ENCODE results near the gene EXOSC9. TPM values are rescaled to one million over a fixed set of nuclear protein-coding genes. Genes with fewer than 3 reads are reported as not detected.
A peak's percentile ranks its signal among the peaks of the same experiment; 100 is the strongest.

Gene EXOSC9
- total RNA-seq, 1 donor from 2014 or later: 10.4 TPM

DNA sequence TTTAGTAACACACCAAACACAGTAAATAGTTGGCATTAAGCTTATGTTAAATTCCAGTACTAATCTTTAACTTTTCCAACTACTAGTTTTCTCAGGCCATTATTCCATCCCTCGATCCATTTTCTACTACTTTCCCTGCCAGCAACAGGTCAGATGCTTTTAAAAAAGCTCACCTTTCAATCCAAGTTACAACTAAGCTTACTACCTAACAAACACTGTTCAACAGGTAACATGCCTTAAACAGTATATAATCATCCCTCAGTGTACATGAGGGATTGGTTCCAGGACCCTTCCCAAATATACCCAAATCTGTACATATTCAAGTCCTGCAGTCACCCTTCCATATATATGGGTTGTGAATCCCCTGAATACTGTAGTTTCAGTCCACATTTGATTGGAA is 17.1 kb downstream of the EXOSC9 start:
- no peak overlapping the region for H3K4me3 ChIP-seq

DNA sequence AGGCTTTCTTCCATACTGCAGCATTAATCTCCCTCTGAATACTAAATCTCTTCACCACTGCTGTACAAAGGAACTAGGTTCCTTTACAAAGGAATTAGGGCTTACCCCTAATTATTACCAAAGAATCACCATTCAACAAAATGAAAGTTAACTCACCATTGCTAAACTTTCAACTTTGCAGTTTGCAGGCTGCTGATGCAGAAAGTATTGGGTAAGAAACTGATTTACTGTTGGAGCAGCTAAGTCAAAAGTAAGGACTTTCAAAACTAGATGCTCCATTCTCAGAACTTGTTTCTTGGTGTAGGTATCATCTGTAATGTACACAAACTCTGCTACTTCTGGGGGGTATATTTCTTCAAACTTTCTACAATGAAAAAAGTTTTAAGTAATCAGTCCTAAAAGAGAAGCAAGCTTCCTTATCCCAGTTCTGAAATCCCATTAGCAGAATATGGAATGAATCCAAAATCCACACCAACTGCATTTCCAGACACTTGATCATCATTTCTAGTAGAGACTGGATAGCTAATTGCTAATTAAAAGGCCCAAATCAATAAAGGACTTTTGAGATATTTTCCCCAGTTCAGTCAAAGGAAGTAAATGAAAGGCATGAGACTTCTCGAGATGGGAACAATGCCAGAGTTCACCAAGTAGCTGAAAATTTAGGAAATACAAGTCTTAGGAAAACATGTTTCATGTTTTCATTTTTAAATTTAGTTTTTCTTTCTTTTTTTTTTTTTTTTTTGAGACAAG is 18.3 kb downstream of the EXOSC9 start:
- Histone ChIP-seq H3K36me3 (peaks cover 40% of the 10 kb centered on the region), H3K4me1 (peaks cover 10% of the 10 kb centered on the region), H3K27ac (replicated peaks) (no peak overlapping the region), H3K4me3 (no peak overlapping the region), H3K9me3 (replicated peaks) (no peaks in the 10 kb centered on the region), H3K27me3 (ENCODE audit: low read depth) (no peaks in the 10 kb centered on the region)
- no peak for DNase-seq
- intact Hi-C loops (cut with micrococcal nuclease): no loop called here
- TF ChIP-seq, protein P1, sequence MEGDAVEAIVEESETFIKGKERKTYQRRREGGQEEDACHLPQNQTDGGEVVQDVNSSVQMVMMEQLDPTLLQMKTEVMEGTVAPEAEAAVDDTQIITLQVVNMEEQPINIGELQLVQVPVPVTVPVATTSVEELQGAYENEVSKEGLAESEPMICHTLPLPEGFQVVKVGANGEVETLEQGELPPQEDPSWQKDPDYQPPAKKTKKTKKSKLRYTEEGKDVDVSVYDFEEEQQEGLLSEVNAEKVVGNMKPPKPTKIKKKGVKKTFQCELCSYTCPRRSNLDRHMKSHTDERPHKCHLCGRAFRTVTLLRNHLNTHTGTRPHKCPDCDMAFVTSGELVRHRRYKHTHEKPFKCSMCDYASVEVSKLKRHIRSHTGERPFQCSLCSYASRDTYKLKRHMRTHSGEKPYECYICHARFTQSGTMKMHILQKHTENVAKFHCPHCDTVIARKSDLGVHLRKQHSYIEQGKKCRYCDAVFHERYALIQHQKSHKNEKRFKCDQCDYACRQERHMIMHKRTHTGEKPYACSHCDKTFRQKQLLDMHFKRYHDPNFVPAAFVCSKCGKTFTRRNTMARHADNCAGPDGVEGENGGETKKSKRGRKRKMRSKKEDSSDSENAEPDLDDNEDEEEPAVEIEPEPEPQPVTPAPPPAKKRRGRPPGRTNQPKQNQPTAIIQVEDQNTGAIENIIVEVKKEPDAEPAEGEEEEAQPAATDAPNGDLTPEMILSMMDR (IDR thresholded peaks at IDR 0.05; ENCODE audit: borderline replicate concordance): no peak

More for the DNA sequence above, 17.1 kb downstream of the EXOSC9 start:
- Histone ChIP-seq H3K27ac (replicated peaks) (no peak overlapping the region), H3K36me3 (peaks cover 52% of the 10 kb centered on the region), H3K27me3 (ENCODE audit: low read depth) (no peaks in the 10 kb centered on the region), H3K9me3 (replicated peaks) (no peaks in the 10 kb centered on the region), H3K4me1 (peaks cover 5% of the 10 kb centered on the region)
- TF ChIP-seq, protein P1 (IDR thresholded peaks at IDR 0.05; ENCODE audit: borderline replicate concordance): no peak
- intact Hi-C loops (cut with micrococcal nuclease): no loop called here
- DNase-seq: no peak

DNA sequence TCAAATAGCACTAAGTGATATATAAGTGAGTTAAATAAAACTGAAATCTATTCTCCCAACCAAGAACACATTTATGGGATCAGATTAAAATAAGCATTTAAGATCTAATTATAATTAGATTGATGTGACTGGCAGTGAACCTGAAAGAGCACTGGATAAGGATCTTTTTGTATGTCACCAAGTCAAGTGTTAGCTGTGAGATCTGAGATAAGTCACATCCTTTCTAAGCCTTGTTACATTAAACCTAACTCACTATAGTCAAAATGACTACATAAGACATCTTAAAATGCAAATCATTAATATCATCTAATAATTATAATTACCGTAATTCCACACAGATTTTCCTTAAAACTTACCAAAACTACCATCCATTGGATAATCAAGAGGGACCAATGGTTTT is 20.9 kb downstream of the EXOSC9 start:
- TF ChIP-seq, protein P1 (IDR thresholded peaks at IDR 0.05; ENCODE audit: borderline replicate concordance): no peak
- H3K4me3 ChIP-seq: no peak overlapping the region

DNA sequence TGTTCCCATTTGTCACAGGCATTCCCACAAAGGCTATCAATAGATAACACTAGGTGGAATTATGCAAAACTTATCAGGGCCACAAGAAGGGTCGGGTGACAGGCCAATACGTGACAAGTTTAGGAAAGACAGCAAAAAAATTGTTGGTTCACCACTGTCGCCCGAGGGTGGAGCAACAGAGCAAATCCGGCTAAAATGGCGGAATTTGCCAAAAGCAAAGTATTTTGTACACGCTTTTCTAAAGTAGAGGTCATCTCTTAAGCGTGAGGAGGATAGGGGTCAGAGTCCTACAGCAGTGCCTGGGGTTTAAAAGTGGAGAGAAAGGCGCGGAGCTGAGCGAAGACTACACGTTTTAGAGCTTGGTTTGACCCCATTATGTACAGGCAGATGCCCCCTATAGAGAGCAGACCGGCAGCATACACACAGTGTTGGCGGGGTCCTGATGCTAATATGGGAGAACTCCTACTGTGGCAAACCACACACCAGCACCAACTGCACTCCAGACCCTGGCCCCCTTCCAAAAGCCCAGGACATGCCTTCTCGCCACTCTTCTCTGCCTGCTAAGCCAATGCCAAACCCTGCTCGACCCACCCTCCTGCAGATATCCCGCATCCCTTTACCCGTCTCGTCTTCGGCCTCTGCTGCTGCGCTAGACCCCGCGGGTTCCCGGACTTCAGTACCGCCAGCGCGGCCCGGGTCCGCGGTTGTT is 21.8 kb downstream of the EXOSC9 start:
- Histone ChIP-seq H3K9me3 (replicated peaks) (no peaks in the 10 kb centered on the region), H3K27me3 (ENCODE audit: low read depth) (no peaks in the 10 kb centered on the region), H3K27ac (replicated peaks) (no peak overlapping the region), H3K36me3 (peaks cover 6% of the 10 kb centered on the region), H3K4me1 (peaks cover 13% of the 10 kb centered on the region), H3K4me3 (peak overlapping the region; percentile 75)
- TF ChIP-seq, protein P1 (IDR thresholded peaks at IDR 0.05; ENCODE audit: borderline replicate concordance): no peak
- intact Hi-C loops (cut with micrococcal nuclease): no loop called here
- DNase-seq: no peak

More for the DNA sequence above, 20.9 kb downstream of the EXOSC9 start:
- no peaks in the 10 kb centered on the region for H3K27me3 ChIP-seq (ENCODE audit: low read depth)
- H3K9me3 ChIP-seq (replicated peaks): no peaks in the 10 kb centered on the region
- intact Hi-C loops (cut with micrococcal nuclease): no loop called here
- H3K4me1 ChIP-seq: peaks cover 13% of the 10 kb centered on the region
- H3K27ac ChIP-seq (replicated peaks): no peak overlapping the region
- DNase-seq: no peak
- peaks cover 13% of the 10 kb centered on the region for H3K36me3 ChIP-seq

DNA sequence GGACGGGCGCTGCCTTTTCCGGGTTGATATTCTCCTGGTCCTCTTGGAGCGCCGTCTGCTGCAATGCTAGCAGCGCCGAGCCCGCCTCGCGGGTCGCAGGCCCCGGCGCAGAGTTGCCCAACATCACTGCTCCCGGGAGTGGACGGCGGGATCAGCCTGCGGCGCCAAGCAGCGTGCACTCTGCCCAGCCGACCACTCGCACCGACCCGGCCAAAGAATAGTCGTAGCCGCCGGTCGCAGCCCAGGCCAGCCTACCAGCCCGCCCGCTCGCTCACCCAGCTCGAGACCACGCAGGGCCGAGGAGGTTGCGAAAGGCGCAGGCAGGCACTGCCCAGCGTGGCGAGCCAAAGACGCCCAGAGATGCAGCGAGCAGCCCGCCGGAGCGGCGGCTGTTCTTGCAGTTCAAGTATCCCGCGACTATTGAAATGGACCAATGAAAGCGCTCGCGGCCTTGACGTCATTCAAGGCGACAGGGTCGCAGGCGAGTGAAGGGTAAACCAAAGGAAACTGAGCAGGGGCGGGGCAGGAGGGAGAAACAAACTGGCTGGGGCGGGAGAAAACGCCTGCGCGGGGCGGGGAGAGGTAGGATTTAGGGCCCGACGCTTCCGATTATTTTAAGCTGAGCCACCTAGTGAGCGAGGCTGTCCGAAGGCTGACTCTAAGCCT is 22.5 kb downstream of the EXOSC9 start, which contains the start of gene CCNA2:
CCNA2 (minus strand) TSS at position 379 of the 666 bp plus-strand sequence; CDS start at position 124, 255 bp downstream.
- TF ChIP-seq, protein P1 (IDR thresholded peaks at IDR 0.05; ENCODE audit: borderline replicate concordance): peak; percentile 19
- Histone ChIP-seq H3K9me3 (replicated peaks) (no peaks in the 10 kb centered on the region), H3K27me3 (ENCODE audit: low read depth) (no peaks in the 10 kb centered on the region), H3K4me1 (peaks cover 13% of the 10 kb centered on the region), H3K4me3 (peak within 1 kb of the TSS; percentile 75), H3K27ac (replicated peaks) (peak within 1 kb of the TSS; percentile 79), H3K36me3 (peaks cover 10% of the 10 kb centered on the region)
- intact Hi-C loops (cut with micrococcal nuclease): no loop called here
- DNase-seq: peak; percentile 96

Measured in left ventricle myocardium inferior (tissue), 1 donor.